HEK293 (cell line): ENCODE data around the gene PGBD5.

ENCODE experiments used
- GLIS2 ChIP-seq: fragments of 450-650 bp; formaldehyde crosslinking; IDR thresholded peaks from 2 replicates; pipeline ENCODE4 v1.5.1; 2016; ENCODE audit warnings: missing biosample characterization, missing genetic modification characterization
- KLF17 ChIP-seq: fragments of 450-650 bp; formaldehyde crosslinking; IDR thresholded peaks from 2 replicates; pipeline ENCODE4 v1.5.1; 2016; ENCODE audit warnings: missing biosample characterization, missing genetic modification characterization
- KLF9 ChIP-seq: fragments of 450-650 bp; formaldehyde crosslinking; IDR thresholded peaks from 2 replicates; pipeline ENCODE4 v1.5.1; 2016; ENCODE audit warnings: missing biosample characterization, missing genetic modification characterization, low read depth
- PRDM6 ChIP-seq: fragments of 450-650 bp; formaldehyde crosslinking; IDR thresholded peaks from 2 replicates; pipeline ENCODE4 v1.5.1; 2017; ENCODE audit warnings: missing biosample characterization, missing genetic modification characterization
- RBAK ChIP-seq: fragments of 450-650 bp; formaldehyde crosslinking; IDR thresholded peaks from 2 replicates; pipeline ENCODE4 v1.5.1; 2016; ENCODE audit warnings: missing biosample characterization, missing genetic modification characterization
- ZBTB10 ChIP-seq: fragments of 450-650 bp; formaldehyde crosslinking; IDR thresholded peaks from 2 replicates; pipeline ENCODE4 v1.5.1; 2016; ENCODE audit warnings: missing biosample characterization, missing genetic modification characterization
- ZBTB44 ChIP-seq: fragments of 450-650 bp; IDR thresholded peaks from 2 replicates; pipeline ENCODE4 v1.5.1; 2018; ENCODE audit warnings: missing biosample characterization, mild to moderate bottlenecking, missing genetic modification characterization
- ZBTB49 ChIP-seq: fragments of 450-650 bp; formaldehyde crosslinking; IDR thresholded peaks from 2 replicates; pipeline ENCODE4 v1.5.1; 2016; ENCODE audit warnings: missing biosample characterization, missing genetic modification characterization, low read depth
- ZBTB8A ChIP-seq: fragments of 450-650 bp; formaldehyde crosslinking; IDR thresholded peaks from 2 replicates; pipeline ENCODE4 v1.5.1; 2016; ENCODE audit warnings: missing biosample characterization, missing genetic modification characterization
- ZNF121 ChIP-seq: fragments of 450-650 bp; formaldehyde crosslinking; IDR thresholded peaks from 2 replicates; pipeline ENCODE4 v1.5.1; 2016; ENCODE audit warnings: missing biosample characterization, missing genetic modification characterization
- ZNF132 ChIP-seq: fragments of 450-650 bp; formaldehyde crosslinking; IDR thresholded peaks from 2 replicates; pipeline ENCODE4 v1.5.1; 2017; ENCODE audit warnings: missing biosample characterization, missing genetic modification characterization, borderline replicate concordance
- ZNF155 ChIP-seq: fragments of 450-650 bp; formaldehyde crosslinking; IDR thresholded peaks from 2 replicates; pipeline ENCODE4 v1.5.1; 2016; ENCODE audit warnings: missing biosample characterization, missing genetic modification characterization
- ZNF16 ChIP-seq: fragments of 450-650 bp; formaldehyde crosslinking; IDR thresholded peaks from 2 replicates; pipeline ENCODE4 v1.5.1; 2016; ENCODE audit warnings: low read depth, missing biosample characterization, missing genetic modification characterization
- ZNF174 ChIP-seq: fragments of 450-650 bp; formaldehyde crosslinking; IDR thresholded peaks from 2 replicates; pipeline ENCODE4 v1.5.0; 2017; ENCODE audit warnings: missing biosample characterization, mild to moderate bottlenecking, missing genetic modification characterization
- ZNF184 ChIP-seq: fragments of 450-650 bp; IDR thresholded peaks from 2 replicates; pipeline ENCODE4 v1.5.1; 2018; ENCODE audit warnings: missing biosample characterization, mild to moderate bottlenecking, missing genetic modification characterization
- ZNF2 ChIP-seq: fragments of 450-650 bp; formaldehyde crosslinking; IDR thresholded peaks from 2 replicates; pipeline ENCODE4 v1.5.1; 2016; ENCODE audit warnings: missing biosample characterization, missing genetic modification characterization
- ZNF362 ChIP-seq: fragments of 450-650 bp; formaldehyde crosslinking; IDR thresholded peaks from 2 replicates; pipeline ENCODE4 v1.5.1; 2016; ENCODE audit warnings: missing biosample characterization, missing genetic modification characterization
- ZNF423 ChIP-seq: fragments of 450-650 bp; formaldehyde crosslinking; IDR thresholded peaks from 2 replicates; pipeline ENCODE4 v1.5.1; 2016; ENCODE audit warnings: missing biosample characterization, missing genetic modification characterization
- ZNF521 ChIP-seq: fragments of 450-650 bp; formaldehyde crosslinking; IDR thresholded peaks from 2 replicates; pipeline ENCODE4 v1.5.1; 2017; ENCODE audit warnings: missing biosample characterization, mild to moderate bottlenecking, missing genetic modification characterization
- ZNF571 ChIP-seq: fragments of 450-650 bp; formaldehyde crosslinking; IDR thresholded peaks from 2 replicates; pipeline ENCODE4 v1.5.0; 2017; ENCODE audit warnings: missing biosample characterization, missing genetic modification characterization
- ZNF629 ChIP-seq: fragments of 450-650 bp; formaldehyde crosslinking; IDR thresholded peaks from 2 replicates; pipeline ENCODE4 v1.5.1; 2017; ENCODE audit warnings: missing biosample characterization, missing genetic modification characterization
- ZNF639 ChIP-seq: fragments of 450-650 bp; formaldehyde crosslinking; IDR thresholded peaks from 2 replicates; pipeline ENCODE4 v1.5.1; 2016; ENCODE audit warnings: missing biosample characterization, missing genetic modification characterization
- ZNF704 ChIP-seq: fragments of 450-650 bp; formaldehyde crosslinking; IDR thresholded peaks from 2 replicates; pipeline ENCODE4 v1.5.1; 2016; ENCODE audit warnings: missing biosample characterization, missing genetic modification characterization
- ZNF707 ChIP-seq: fragments of 450-650 bp; formaldehyde crosslinking; IDR thresholded peaks from 2 replicates; pipeline ENCODE4 v1.5.1; 2016; ENCODE audit warnings: missing biosample characterization, missing genetic modification characterization
- ZNF830 ChIP-seq: fragments of 450-650 bp; IDR thresholded peaks from 2 replicates; pipeline ENCODE4 v1.5.0; 2018; ENCODE audit warnings: missing biosample characterization, missing genetic modification characterization, low read depth, mild to moderate bottlenecking, moderate library complexity

Gene PGBD5

GRCh38 chr1:230268371-230269170 is 157.6 kb downstream of the PGBD5 start (continued):
- TF ChIP-seq ZBTB49 (tag by site-specific recombination) = no peak
- peak; percentile 83 for TF ChIP-seq KLF17 (tag by site-specific recombination)
- TF ChIP-seq ZBTB10 (tag by site-specific recombination) = no peak
- no peak for TF ChIP-seq ZNF521
- no peak for TF ChIP-seq ZNF16 (tag by site-specific recombination)
- peak; percentile 98 for TF ChIP-seq ZNF362 (tag by site-specific recombination)
- TF ChIP-seq ZNF2 (tag by site-specific recombination) = peak; percentile 50; the same call in 1 of the 2 replicates
- TF ChIP-seq GLIS2 (tag by site-specific recombination) = peak; percentile 44; the same call in 1 of the 2 replicates
- TF ChIP-seq PRDM6 (tag by site-specific recombination) = no peak
- TF ChIP-seq ZNF639 (tag by site-specific recombination) = no peak
- no peak for TF ChIP-seq ZNF132 (tag by site-specific recombination)
- TF ChIP-seq ZNF174 = no peak
- no peak for TF ChIP-seq ZNF704
- no peak for TF ChIP-seq ZNF155 (tag by site-specific recombination)
- no peak for TF ChIP-seq ZNF629 (tag by site-specific recombination)
- TF ChIP-seq ZBTB8A (tag by site-specific recombination) = no peak
- TF ChIP-seq ZNF830 (tag by site-specific recombination) = no peak
- no peak for TF ChIP-seq RBAK
- no peak for TF ChIP-seq ZNF184
- TF ChIP-seq ZNF423 (tag by site-specific recombination) = peak; percentile 69; the same call in 1 of the 2 replicates
- TF ChIP-seq ZNF571 = no peak
- no peak for TF ChIP-seq ZNF707 (tag by site-specific recombination)
- no peak for TF ChIP-seq ZBTB44
- TF ChIP-seq ZNF121 = no peak
- no peak for TF ChIP-seq KLF9 (tag by site-specific recombination)
